ENCODE measurements around the gene PMP22. TPM values are rescaled to one million over a fixed set of nuclear protein-coding genes. Genes with fewer than 3 reads are reported as not detected.
A peak's percentile ranks its signal among the peaks of the same experiment; 100 is the strongest.

PMP22 gene
- total RNA-seq, 2 experiments from 2014 or later: not detected

GRCh38 chr17:15261258-15261801, 3.8 kb downstream of the PMP22 start:
- intact Hi-C loops (cut with DNase I, micrococcal nuclease): no loop called here
- DNase-seq (no peak), ATAC-seq (ENCODE audit: poor library complexity) (no peak)
- Histone ChIP-seq H3K4me3 (ENCODE audit: low read length) (no peak overlapping the region), H3K27me3 (ENCODE audit: control insufficient read depth in 1 of 2, insufficient read depth in 2 of 2, low read length in 2 of 2) (peaks cover 52 to 70% of the 10 kb centered on the region in 2 experiments), H3K36me3 (ENCODE audit: insufficient read depth, low read length) (no peaks in the 10 kb centered on the region), H3K4me1 (ENCODE audit: insufficient read depth, low read length) (peaks cover 26% of the 10 kb centered on the region), H3K27ac (ENCODE audit: low read depth in 1 of 2, low read length in 2 of 2) (no peak overlapping the region), H3K9me3 (ENCODE audit: control insufficient read depth in 1 of 2, insufficient read depth in 1 of 2, low read length in 2 of 2) (peaks cover 0 to 10% of the 10 kb centered on the region in 2 experiments)
- H3K27me3 Mint-ChIP-seq: peaks cover 84% of the 10 kb centered on the region
- H3K9me3 Mint-ChIP-seq: no peaks in the 10 kb centered on the region
- peaks cover 16% of the 10 kb centered on the region for H3K4me1 Mint-ChIP-seq (ENCODE audit: low read depth)
- ChIA-PET POLR2A (no interaction called here), CTCF (no interaction called here)
- H3K4me3 Mint-ChIP-seq: no peak overlapping the region
- no peak for TF ChIP-seq CTCF (IDR thresholded peaks at IDR 0.05)
- H3K27ac Mint-ChIP-seq: no peak overlapping the region
- no peaks in the 10 kb centered on the region for H3K36me3 Mint-ChIP-seq (ENCODE audit: low read depth)

- H3K4me1 ChIP-seq (ENCODE audit: insufficient read depth, low read length): peaks cover 26% of the 10 kb centered on the region
- Mint-ChIP-seq H3K4me1 (ENCODE audit: low read depth) (peaks cover 16% of the 10 kb centered on the region), H3K36me3 (ENCODE audit: low read depth) (no peaks in the 10 kb centered on the region), H3K27ac (no peak overlapping the region), H3K9me3 (no peaks in the 10 kb centered on the region), H3K4me3 (peak overlapping the region; percentile 72), H3K27me3 (peaks cover 82% of the 10 kb centered on the region)
- peak; percentile 32 for ATAC-seq (ENCODE audit: poor library complexity)
- intact Hi-C loops (cut with DNase I, micrococcal nuclease): no loop called here
- no peaks in the 10 kb centered on the region for H3K36me3 ChIP-seq (ENCODE audit: insufficient read depth, low read length)
- peak in 11 of 14 experiments; percentile 2 to 67 (median 26) for DNase-seq
- ChIA-PET CTCF (no interaction called here), POLR2A (no interaction called here)
- H3K4me3 ChIP-seq (ENCODE audit: low read length): peak overlapping the region; percentile 44
- no peak for TF ChIP-seq CTCF (IDR thresholded peaks at IDR 0.05)
- peaks cover 45 to 74% of the 10 kb centered on the region in 2 experiments for H3K27me3 ChIP-seq (ENCODE audit: control insufficient read depth in 1 of 2, insufficient read depth in 2 of 2, low read length in 2 of 2)
- no peak overlapping the region for H3K27ac ChIP-seq (ENCODE audit: low read depth in 1 of 2, low read length in 2 of 2)
- H3K9me3 ChIP-seq (ENCODE audit: control insufficient read depth in 1 of 2, insufficient read depth in 1 of 2, low read length in 2 of 2): peaks cover 0 to 10% of the 10 kb centered on the region in 2 experiments
Observed at GRCh38 chr17:15260376-15261257, 4.5 kb downstream of the PMP22 start.

DNA sequence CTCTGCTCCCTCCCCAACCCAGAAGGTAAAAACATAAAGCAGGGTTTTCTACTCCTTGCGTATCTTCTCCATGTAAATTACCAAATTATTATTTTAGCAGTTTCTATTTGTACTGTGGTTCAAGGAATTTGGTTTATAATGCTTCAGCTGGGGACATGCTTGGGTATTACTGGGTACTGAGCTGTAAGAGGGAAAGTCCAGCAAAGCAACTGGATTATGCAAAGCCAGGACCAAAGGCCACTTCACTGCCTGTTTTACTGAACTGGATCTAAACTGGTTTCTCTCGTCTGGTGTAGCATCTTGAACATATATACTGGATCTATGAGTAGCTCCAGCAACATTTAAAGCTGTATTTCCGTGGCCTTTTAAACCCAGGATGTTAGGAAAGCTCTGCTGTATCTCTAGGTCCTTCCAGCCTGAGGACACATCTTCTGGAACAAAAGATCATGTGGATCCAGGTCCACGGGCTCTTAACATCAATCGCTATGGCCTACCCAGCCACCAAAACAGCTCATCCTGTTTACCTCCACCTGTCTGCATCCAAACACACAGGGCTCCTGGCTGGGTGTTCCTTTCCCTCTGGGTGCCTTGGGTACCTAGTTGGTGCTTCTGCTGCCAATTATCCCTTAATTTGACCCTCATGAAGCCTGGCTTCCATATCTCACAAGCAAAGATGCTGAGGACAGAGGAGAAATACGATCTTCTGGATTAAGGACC, 7.2 kb downstream of the PMP22 start:
- Mint-ChIP-seq H3K4me1 (ENCODE audit: low read depth) (peaks cover 16% of the 10 kb centered on the region), H3K27ac (no peak overlapping the region), H3K27me3 (peaks cover 81% of the 10 kb centered on the region), H3K4me3 (no peak overlapping the region), H3K9me3 (no peaks in the 10 kb centered on the region), H3K36me3 (ENCODE audit: low read depth) (no peaks in the 10 kb centered on the region)
- peaks cover 26% of the 10 kb centered on the region for H3K4me1 ChIP-seq (ENCODE audit: insufficient read depth, low read length)
- no peak overlapping the region for H3K27ac ChIP-seq (ENCODE audit: low read depth in 1 of 2, low read length in 2 of 2)
- no peak for ATAC-seq (ENCODE audit: poor library complexity)
- H3K36me3 ChIP-seq (ENCODE audit: insufficient read depth, low read length): no peaks in the 10 kb centered on the region
- no peak overlapping the region for H3K4me3 ChIP-seq (ENCODE audit: low read length)
- TF ChIP-seq CTCF (IDR thresholded peaks at IDR 0.05): no peak
- intact Hi-C loops (cut with DNase I, micrococcal nuclease): loop anchor here (1.0 to 5.0 kb wide), 5 partner anchors 245 to 741 kb away; partner anchors contain the start of genes TTC19 (in 1 of the 2) and ZSWIM7 (in 1 of the 2)
- POLR2A ChIA-PET: no interaction called here
- peaks cover 0 to 6% of the 10 kb centered on the region in 2 experiments for H3K9me3 ChIP-seq (ENCODE audit: control insufficient read depth in 1 of 2, insufficient read depth in 1 of 2, low read length in 2 of 2)
- H3K27me3 ChIP-seq (ENCODE audit: control insufficient read depth in 1 of 2, insufficient read depth in 2 of 2, low read length in 2 of 2): peaks cover 33 to 50% of the 10 kb centered on the region in 2 experiments
- CTCF ChIA-PET: interaction anchor here (0.6 kb wide), 1 partner anchor 702 kb away, joined by 3 read pairs; no protein-coding TSS in a partner anchor
- no peak for DNase-seq

Data from CD4-positive, alpha-beta T cell (primary cell).